HepG2 (cell line): Measurements from ENCODE around the gene TMEM235. TPM values are rescaled to one million over a fixed set of nuclear protein-coding genes. Genes with fewer than 3 reads are reported as not detected.

Experiments
- ARID2 ChIP-seq: sonication (generic); formaldehyde crosslinking; IDR thresholded peaks from 2 replicates; pipeline ENCODE4 v1.8.1; 2022; ENCODE audit warnings: mild to moderate bottlenecking, missing genetic modification reagents, borderline replicate concordance
- KLF12 ChIP-seq: sonication (generic); formaldehyde crosslinking; IDR thresholded peaks from 2 replicates; pipeline ENCODE4 v1.4.0; 2020; ENCODE audit warnings: missing genetic modification reagents, borderline replicate concordance
- PITX1 ChIP-seq: sonication (generic); formaldehyde crosslinking; IDR thresholded peaks from 2 replicates; pipeline ENCODE4 v1.5.1; 2020; ENCODE audit warnings: mild to moderate bottlenecking, missing genetic modification reagents
- RFXANK ChIP-seq: IDR thresholded peaks from 2 replicates; pipeline ENCODE4 v1.6.1; 2016
- SAFB2 ChIP-seq: sonication (generic); formaldehyde crosslinking; IDR thresholded peaks from 2 replicates; pipeline ENCODE4 v1.5.1; 2020; ENCODE audit warnings: missing genetic modification reagents, low read depth, mild to moderate bottlenecking, borderline replicate concordance
- SRSF9 ChIP-seq: fragments of 200-400 bp; formaldehyde crosslinking; IDR thresholded peaks from 2 replicates; pipeline ENCODE4 v1.6.1; 2018; ENCODE audit warnings: borderline replicate concordance, mild to moderate bottlenecking, low read depth, low read length; ENCODE audit not compliant: insufficient read depth, poor library complexity, severe bottlenecking
- TCF7L2 ChIP-seq: IDR thresholded peaks from 2 replicates; pipeline ENCODE4 v1.6.1; 2011; ENCODE audit warnings: mild to moderate bottlenecking, low read depth, low read length, moderate library complexity
- THAP8 ChIP-seq: sonication (generic); formaldehyde crosslinking; IDR thresholded peaks from 2 replicates; pipeline ENCODE4 v1.5.1; 2020; ENCODE audit warnings: missing genetic modification reagents, mild to moderate bottlenecking, borderline replicate concordance
- ZFP62 ChIP-seq: sonication (generic); formaldehyde crosslinking; IDR thresholded peaks from 2 replicates; pipeline ENCODE4 v1.4.0; 2020; ENCODE audit warnings: missing genetic modification reagents
- ZIK1 ChIP-seq: sonication (generic); formaldehyde crosslinking; IDR thresholded peaks from 2 replicates; pipeline ENCODE4 v1.5.0; 2020; ENCODE audit warnings: mild to moderate bottlenecking, low read depth, missing genetic modification reagents, borderline replicate concordance
- ZNF143 ChIP-seq: sonication (generic); formaldehyde crosslinking; IDR thresholded peaks from 2 replicates; pipeline ENCODE4 v1.4.0; 2020; ENCODE audit warnings: missing genetic modification reagents
- ZNF253 ChIP-seq: sonication (generic); formaldehyde crosslinking; IDR thresholded peaks from 2 replicates; pipeline ENCODE4 v1.8.0; 2022; ENCODE audit warnings: mild to moderate bottlenecking, missing genetic modification reagents, borderline replicate concordance
- ZNF556 ChIP-seq: sonication (generic); formaldehyde crosslinking; IDR thresholded peaks from 2 replicates; pipeline ENCODE4 v1.4.0; 2020; ENCODE audit warnings: mild to moderate bottlenecking, missing genetic modification reagents, borderline replicate concordance
- ZNF597 ChIP-seq: sonication (generic); formaldehyde crosslinking; IDR thresholded peaks from 2 replicates; pipeline ENCODE4 v1.5.0; 2020; ENCODE audit warnings: missing genetic modification reagents
- ZNF772 ChIP-seq: sonication (generic); formaldehyde crosslinking; IDR thresholded peaks from 2 replicates; pipeline ENCODE4 v1.5.0; 2020; ENCODE audit warnings: mild to moderate bottlenecking, missing genetic modification reagents
- ZSCAN5A ChIP-seq: sonication (generic); formaldehyde crosslinking; IDR thresholded peaks from 2 replicates; pipeline ENCODE4 v1.8.0; 2022; ENCODE audit warnings: mild to moderate bottlenecking, missing genetic modification reagents, borderline replicate concordance
- polyA plus RNA-seq, 8 experiments: library from polyadenylated mRNA; depleted of rRNA in 3 of 8; stranded (reverse) in 7 of 8; unstranded in 1 of 8; fragments of >200 nt; fragmentation: Illumina TruSeq in 4 of 8; extraction: Trizol in 4 of 8; gene quantifications; 2 replicates each; pipeline versions ENCODE4 v1.2.1 to v1.2.3, GENCODE V29; 2011 to 2016; ENCODE audit warnings: low read depth in 4 of 8, missing spikeins in 1 of 8, mixed read lengths in 1 of 8; ENCODE audit not compliant: insufficient read depth in 1 of 8
- total RNA-seq, 5 experiments: library from RNA; depleted of rRNA; stranded (reverse); fragments of >200 nt; fragmentation: Illumina TruSeq; extraction: Trizol; gene quantifications; 2 replicates each; pipeline ENCODE4 v1.2.3, GENCODE V29; 2016; ENCODE audit warnings: low read depth in 1 of 5
- TF ChIP-seq, protein P1 (sequence below): IDR thresholded peaks from 2 replicates; pipeline ENCODE4 v1.6.1; 2016
- TF ChIP-seq, protein P2 (sequence below): IDR thresholded peaks from 2 replicates; pipeline ENCODE4 v1.6.1; 2016; ENCODE audit warnings: mild to moderate bottlenecking, missing biosample characterization, missing genetic modification reagents
- TF ChIP-seq, protein P3 (sequence below): sonication (generic); formaldehyde crosslinking; IDR thresholded peaks from 2 replicates; pipeline ENCODE4 v1.4.0; 2020; ENCODE audit warnings: mild to moderate bottlenecking, missing genetic modification reagents

TMEM235 gene
- total and polyA plus RNA-seq, 2 of the 13 experiments (the other 11 are each of a cell fraction or from before 2014, with no cell fraction given): not detected

DNA sequence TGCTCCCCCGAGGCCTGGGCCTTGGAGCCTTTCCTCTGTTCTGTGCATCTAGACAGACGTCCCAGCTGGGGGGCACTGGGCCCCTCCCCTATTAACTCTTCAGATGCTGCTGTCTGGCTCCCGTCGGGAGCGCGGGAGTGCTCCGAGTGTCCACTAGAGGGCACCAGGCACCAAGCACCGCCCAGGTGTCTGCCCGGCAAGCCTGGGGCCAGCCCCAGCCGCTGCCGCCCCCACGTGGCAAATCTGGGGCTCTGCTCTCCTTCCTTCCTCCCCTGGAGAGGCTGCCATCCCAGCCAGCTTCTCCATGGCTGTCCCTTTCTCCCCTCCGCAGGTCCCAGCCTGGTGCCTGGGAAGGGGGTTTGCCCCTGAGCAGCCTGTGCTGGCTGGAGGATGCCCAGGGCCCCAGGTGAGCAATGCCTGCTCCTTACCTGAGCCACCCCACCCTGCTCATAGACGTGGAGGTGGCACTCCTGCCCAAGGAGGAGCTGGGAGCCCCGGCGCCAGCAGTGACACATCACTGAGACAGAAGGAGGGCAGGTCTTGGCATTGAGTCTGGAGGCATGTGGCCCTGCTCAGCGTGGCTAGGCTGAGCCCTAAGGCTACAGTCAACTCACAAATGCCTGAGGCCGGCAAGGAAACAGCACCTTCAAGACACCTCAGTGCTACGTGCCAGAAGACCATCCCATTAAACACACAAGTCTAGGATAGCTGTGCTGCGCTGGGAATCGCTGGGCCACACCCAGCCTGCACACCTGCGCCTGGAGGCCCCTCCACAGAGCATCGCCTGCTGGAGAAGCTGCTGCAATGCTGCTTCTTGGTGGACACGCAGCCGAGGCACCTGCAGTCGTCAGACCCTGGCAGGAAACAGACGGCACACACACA, 19.7 kb downstream of the TMEM235 start (continued):
- TF ChIP-seq KLF12 (CRISPR knock-in tag) (peak; percentile 74; the same call in 1 of the 2 replicates), ZNF556 (no peak), ZNF772 (peak; percentile 73; the same call in 1 of the 2 replicates), TCF7L2 (no peak), ZNF253 (CRISPR knock-in tag) (0 out of 2 replicates have a peak, but pooled peaks have one; percentile 69), SRSF9 (no peak), ZFP62 (no peak), THAP8 (no peak), ZSCAN5A (CRISPR knock-in tag) (no peak; the same call in 1 of the 2 replicates), RFXANK (0 out of 2 replicates have a peak, but pooled peaks have one; percentile 37), ZNF597 (CRISPR knock-in tag) (no peak), ZNF143 (peak; percentile 77), SAFB2 (CRISPR knock-in tag) (no peak; the same call in 1 of the 2 replicates), PITX1 (0 out of 2 replicates have a peak, but pooled peaks have one; percentile 66), ZIK1 (CRISPR knock-in tag) (no peak), ARID2 (CRISPR knock-in tag) (no peak)
- TF ChIP-seq, protein P1, sequence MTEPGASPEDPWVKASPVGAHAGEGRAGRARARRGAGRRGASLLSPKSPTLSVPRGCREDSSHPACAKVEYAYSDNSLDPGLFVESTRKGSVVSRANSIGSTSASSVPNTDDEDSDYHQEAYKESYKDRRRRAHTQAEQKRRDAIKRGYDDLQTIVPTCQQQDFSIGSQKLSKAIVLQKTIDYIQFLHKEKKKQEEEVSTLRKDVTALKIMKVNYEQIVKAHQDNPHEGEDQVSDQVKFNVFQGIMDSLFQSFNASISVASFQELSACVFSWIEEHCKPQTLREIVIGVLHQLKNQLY: no peak
- TF ChIP-seq, protein P2, sequence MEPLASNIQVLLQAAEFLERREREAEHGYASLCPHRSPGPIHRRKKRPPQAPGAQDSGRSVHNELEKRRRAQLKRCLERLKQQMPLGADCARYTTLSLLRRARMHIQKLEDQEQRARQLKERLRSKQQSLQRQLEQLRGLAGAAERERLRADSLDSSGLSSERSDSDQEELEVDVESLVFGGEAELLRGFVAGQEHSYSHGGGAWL (CRISPR knock-in tag): peak; percentile 62; the same call in 1 of the 2 replicates
- TF ChIP-seq, protein P3, sequence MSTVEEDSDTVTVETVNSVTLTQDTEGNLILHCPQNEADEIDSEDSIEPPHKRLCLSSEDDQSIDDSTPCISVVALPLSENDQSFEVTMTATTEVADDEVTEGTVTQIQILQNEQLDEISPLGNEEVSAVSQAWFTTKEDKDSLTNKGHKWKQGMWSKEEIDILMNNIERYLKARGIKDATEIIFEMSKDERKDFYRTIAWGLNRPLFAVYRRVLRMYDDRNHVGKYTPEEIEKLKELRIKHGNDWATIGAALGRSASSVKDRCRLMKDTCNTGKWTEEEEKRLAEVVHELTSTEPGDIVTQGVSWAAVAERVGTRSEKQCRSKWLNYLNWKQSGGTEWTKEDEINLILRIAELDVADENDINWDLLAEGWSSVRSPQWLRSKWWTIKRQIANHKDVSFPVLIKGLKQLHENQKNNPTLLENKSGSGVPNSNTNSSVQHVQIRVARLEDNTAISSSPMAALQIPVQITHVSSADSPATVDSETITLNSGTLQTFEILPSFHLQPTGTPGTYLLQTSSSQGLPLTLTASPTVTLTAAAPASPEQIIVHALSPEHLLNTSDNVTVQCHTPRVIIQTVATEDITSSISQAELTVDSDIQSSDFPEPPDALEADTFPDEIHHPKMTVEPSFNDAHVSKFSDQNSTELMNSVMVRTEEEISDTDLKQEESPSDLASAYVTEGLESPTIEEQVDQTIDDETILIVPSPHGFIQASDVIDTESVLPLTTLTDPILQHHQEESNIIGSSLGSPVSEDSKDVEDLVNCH (CRISPR knock-in tag): no peak
